ENCODE data around the gene CFAP46. TPM values are rescaled to one million over a fixed set of nuclear protein-coding genes. Genes with fewer than 3 reads are reported as not detected.

The CFAP46 gene
- polyA plus RNA-seq, 3 donors from 2014 or later: not detected

GRCh38 chr10:132768346-132769248 is 173.8 kb downstream of the CFAP46 start:
- Mint-ChIP-seq H3K4me1 (peaks cover 0 to 4% of the 10 kb centered on the region in 2 donors), H3K9me3 (no peaks in the 10 kb centered on the region), H3K27ac (no peak overlapping the region), H3K36me3 (peaks cover 0 to 10% (median 6%) of the 10 kb centered on the region in 3 donors), H3K4me3 (no peak overlapping the region), H3K27me3 (ENCODE audit: low read depth in 3 of 3) (peaks cover 0 to 7% (median 0%) of the 10 kb centered on the region in 3 donors)
- no peak for DNase-seq

- Mint-ChIP-seq H3K27ac (no peak overlapping the region), H3K4me1 (peaks cover 0 to 4% of the 10 kb centered on the region in 2 donors), H3K9me3 (no peaks in the 10 kb centered on the region), H3K36me3 (peaks cover 0 to 12% (median 6%) of the 10 kb centered on the region in 3 donors), H3K27me3 (ENCODE audit: low read depth in 3 of 3) (peaks cover 0 to 12% (median 0%) of the 10 kb centered on the region in 3 donors), H3K4me3 (no peak overlapping the region)
- no peak for DNase-seq
These were observed 176.1 kb downstream of the CFAP46 start for GRCh38 chr10:132766291-132766690.

GRCh38 chr10:132765435-132765834 is 176.9 kb downstream of the CFAP46 start:
- H3K27ac Mint-ChIP-seq: no peak overlapping the region
- no peaks in the 10 kb centered on the region for H3K9me3 Mint-ChIP-seq
- H3K4me3 Mint-ChIP-seq: no peak overlapping the region
- DNase-seq: no peak
- peaks cover 0 to 12% (median 6%) of the 10 kb centered on the region in 3 donors for H3K36me3 Mint-ChIP-seq
- peaks cover 0 to 12% (median 3%) of the 10 kb centered on the region in 3 donors for H3K27me3 Mint-ChIP-seq (ENCODE audit: low read depth in 3 of 3)
- peaks cover 0 to 4% of the 10 kb centered on the region in 2 donors for H3K4me1 Mint-ChIP-seq

GRCh38 chr10:132764108-132764507 is 178.3 kb downstream of the CFAP46 start:
- Mint-ChIP-seq H3K27ac (peak overlapping the region in 1 of 6 donors; percentile 58), H3K27me3 (ENCODE audit: low read depth in 3 of 3) (peaks cover 0 to 12% (median 3%) of the 10 kb centered on the region in 3 donors), H3K9me3 (no peaks in the 10 kb centered on the region), H3K36me3 (peaks cover 0 to 12% (median 6%) of the 10 kb centered on the region in 3 donors), H3K4me3 (peak overlapping the region in 1 of 5 donors; percentile 71), H3K4me1 (peaks cover 0 to 4% of the 10 kb centered on the region in 2 donors)
- no peak for DNase-seq

- no peak for DNase-seq
- Mint-ChIP-seq H3K4me1 (peaks cover 0 to 4% of the 10 kb centered on the region in 2 donors), H3K36me3 (peaks cover 0 to 12% (median 6%) of the 10 kb centered on the region in 3 donors), H3K27ac (no peak overlapping the region), H3K9me3 (no peaks in the 10 kb centered on the region), H3K4me3 (no peak overlapping the region), H3K27me3 (ENCODE audit: low read depth in 3 of 3) (peaks cover 0 to 12% (median 3%) of the 10 kb centered on the region in 3 donors)
These were observed 178.8 kb downstream of the CFAP46 start for GRCh38 chr10:132763545-132763944.

GRCh38 chr10:132762267-132762666 is 180.1 kb downstream of the CFAP46 start:
- Mint-ChIP-seq H3K36me3 (peaks cover 0 to 13% (median 6%) of the 10 kb centered on the region in 3 donors), H3K4me1 (peaks cover 0 to 4% of the 10 kb centered on the region in 2 donors), H3K27ac (no peak overlapping the region), H3K9me3 (no peaks in the 10 kb centered on the region), H3K27me3 (ENCODE audit: low read depth in 3 of 3) (peaks cover 0 to 12% (median 3%) of the 10 kb centered on the region in 3 donors), H3K4me3 (no peak overlapping the region)
- no peak for DNase-seq

- Mint-ChIP-seq H3K36me3 (peaks cover 0 to 13% (median 5%) of the 10 kb centered on the region in 3 donors), H3K27ac (no peak overlapping the region), H3K27me3 (ENCODE audit: low read depth in 3 of 3) (peaks cover 0 to 12% (median 3%) of the 10 kb centered on the region in 3 donors), H3K4me3 (no peak overlapping the region), H3K9me3 (no peaks in the 10 kb centered on the region), H3K4me1 (peaks cover 0 to 4% of the 10 kb centered on the region in 2 donors)
- DNase-seq: no peak
These were observed 180.8 kb downstream of the CFAP46 start for GRCh38 chr10:132761395-132762060.

- Mint-ChIP-seq H3K4me3 (no peak overlapping the region), H3K9me3 (no peaks in the 10 kb centered on the region), H3K27me3 (ENCODE audit: low read depth in 3 of 3) (peaks cover 0 to 8% (median 3%) of the 10 kb centered on the region in 3 donors), H3K36me3 (peaks cover 5 to 19% (median 8%) of the 10 kb centered on the region in 3 donors), H3K4me1 (no peaks in the 10 kb centered on the region), H3K27ac (no peak overlapping the region)
- DNase-seq: no peak
These were observed 183.5 kb downstream of the CFAP46 start for GRCh38 chr10:132758865-132759264.

Other genes starting within 250 kb of the CFAP46 start
- not detected for gene NKX6-2, start 156.4 kb downstream of the CFAP46 start, polyA plus RNA-seq
- gene ADGRA1, start 145.4 kb upstream of the CFAP46 start, polyA plus RNA-seq: not detected
- not detected for gene KNDC1, start 217.6 kb upstream of the CFAP46 start, polyA plus RNA-seq